Kidney (tissue), 14 donors: ENCODE measurements around the gene AADACL2. TPM values are rescaled to one million over a fixed set of nuclear protein-coding genes. Genes with fewer than 3 reads are reported as not detected.

Experiments
- DNase-seq, 5 donors: peaks; one replicate each; pipeline ENCODE4 v3.0.0-alpha.2; 2013 to 2020
- FAIRE-seq: peaks from 2 replicates; lab custom pipeline; 2012; peaks lifted over from hg19 to GRCh38; lab: Jason Lieb, UNC
- H3K27ac ChIP-seq, 2 donors: one replicate each; pipeline ENCODE4 v1.7.0; 2013; ENCODE audit warnings: low read depth in 2 of 2, low read length in 2 of 2, inconsistent platforms in 1 of 2
- H3K27me3 ChIP-seq: one replicate; pipeline ENCODE4 v1.7.1; 2013; ENCODE audit warnings: low read length, inconsistent platforms; ENCODE audit not compliant: control insufficient read depth, insufficient read depth
- H3K36me3 ChIP-seq, 3 donors: one replicate each; pipeline versions ENCODE4 v1.7.0 to v1.7.1; 2013; ENCODE audit warnings: low read length in 3 of 3, control low read depth in 1 of 3, inconsistent platforms in 1 of 3; ENCODE audit not compliant: insufficient read depth in 3 of 3, control insufficient read depth in 2 of 3
- H3K4me1 ChIP-seq, 3 donors: one replicate each; pipeline versions ENCODE4 v1.7.0 to v1.7.1; 2013; ENCODE audit warnings: low read length in 3 of 3, inconsistent platforms in 1 of 3, low read depth in 1 of 3; ENCODE audit not compliant: control insufficient read depth in 2 of 3, insufficient read depth in 2 of 3
- H3K4me3 ChIP-seq, 3 donors: one replicate each; pipeline versions ENCODE4 v1.7.0 to v1.8.1; 2013; ENCODE audit warnings: low read length in 3 of 3, control low read depth in 1 of 3, inconsistent platforms in 1 of 3
- H3K9ac ChIP-seq, 3 donors: one replicate each; pipeline versions ENCODE4 v1.7.0 to v1.7.1; 2013; ENCODE audit warnings: low read length in 3 of 3, control low read depth in 1 of 3, inconsistent platforms in 1 of 3
- H3K9me3 ChIP-seq, 3 donors: one replicate each; pipeline versions ENCODE4 v1.7.0 to v1.7.1; 2013; ENCODE audit warnings: low read length in 3 of 3, control low read depth in 1 of 3, inconsistent platforms in 1 of 3; ENCODE audit not compliant: control insufficient read depth in 2 of 3, insufficient read depth in 1 of 3
- intact Hi-C: fragments of 100-400 bp; cut with DNase I; formaldehyde crosslinking; loops from one replicate; pipeline ENCODE4 v1.11.1; 2022
- polyA plus RNA-seq: library from polyadenylated mRNA; stranded (reverse); fragments of 350-450 nt; fragmentation: Illumina TruSeq; extraction: RNeasy Lipid Tissue Mini Kit (QIAGEN cat#74804); gene quantifications from one replicate; pipeline ENCODE4 v1.2.3, GENCODE V29; 2014; ENCODE audit warnings: low read depth, low replicate concordance; ENCODE audit not compliant: insufficient read depth
- total RNA-seq: library from RNA; stranded (reverse); fragmentation: NEBNext Ultra II Directional; extraction: Animal tissue kit (Norgen Biotek cat#: 25700); gene quantifications from one replicate; pipeline ENCODE4 v1.2.1, GENCODE V29; 2021
- TF ChIP-seq, protein P1 (sequence below): IDR thresholded peaks from 3 replicates; pipeline ENCODE4 v1.5.1; 2012; ENCODE audit warnings: mild to moderate bottlenecking, moderate library complexity, borderline replicate concordance; ENCODE audit not compliant: insufficient read depth; ENCODE audit errors: extremely low read depth
- donor health status: control.
- donor health status: control.
- donor health status: control.
- donor health status: control.
- donor health status: control.
- donor health status: DM: yes; HTN: yes; CAD: no.
- donor health status: Normal renal cell carcinoma (clear cell type).

Gene AADACL2
- total and polyA plus RNA-seq, 2 donors from 2014 or later = not detected

DNA sequence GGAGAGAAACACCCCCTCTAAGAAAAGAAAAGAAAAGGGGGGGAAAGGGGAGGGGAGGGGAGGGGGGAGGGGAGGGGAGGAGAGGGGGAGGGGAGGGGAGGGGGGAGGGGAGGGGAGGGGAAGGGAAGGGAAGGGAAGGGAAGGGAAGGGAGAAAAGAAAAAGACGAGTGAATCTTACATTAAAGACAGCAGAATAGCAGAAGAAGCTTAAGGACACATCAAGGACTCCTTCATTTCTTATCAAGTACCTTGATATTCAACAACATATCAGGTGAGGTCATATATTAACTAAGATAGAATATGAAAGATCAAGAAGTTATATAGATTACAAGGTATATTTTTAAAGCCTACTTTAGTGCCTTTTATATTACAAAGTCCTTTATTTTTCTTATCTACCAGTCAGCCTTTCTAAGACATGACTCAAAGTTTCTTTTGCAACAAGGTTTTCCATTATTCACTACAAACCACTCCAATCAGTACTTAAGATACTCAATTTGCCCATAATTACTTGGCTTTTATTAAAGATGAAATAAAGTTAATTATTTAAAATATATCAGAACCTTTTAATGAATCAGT, 62.5 kb downstream of the AADACL2 start:
- DNase-seq (no peak), FAIRE-seq (no peak)
- no peaks in the 10 kb centered on the region for H3K9me3 ChIP-seq
- TF ChIP-seq, protein P1, sequence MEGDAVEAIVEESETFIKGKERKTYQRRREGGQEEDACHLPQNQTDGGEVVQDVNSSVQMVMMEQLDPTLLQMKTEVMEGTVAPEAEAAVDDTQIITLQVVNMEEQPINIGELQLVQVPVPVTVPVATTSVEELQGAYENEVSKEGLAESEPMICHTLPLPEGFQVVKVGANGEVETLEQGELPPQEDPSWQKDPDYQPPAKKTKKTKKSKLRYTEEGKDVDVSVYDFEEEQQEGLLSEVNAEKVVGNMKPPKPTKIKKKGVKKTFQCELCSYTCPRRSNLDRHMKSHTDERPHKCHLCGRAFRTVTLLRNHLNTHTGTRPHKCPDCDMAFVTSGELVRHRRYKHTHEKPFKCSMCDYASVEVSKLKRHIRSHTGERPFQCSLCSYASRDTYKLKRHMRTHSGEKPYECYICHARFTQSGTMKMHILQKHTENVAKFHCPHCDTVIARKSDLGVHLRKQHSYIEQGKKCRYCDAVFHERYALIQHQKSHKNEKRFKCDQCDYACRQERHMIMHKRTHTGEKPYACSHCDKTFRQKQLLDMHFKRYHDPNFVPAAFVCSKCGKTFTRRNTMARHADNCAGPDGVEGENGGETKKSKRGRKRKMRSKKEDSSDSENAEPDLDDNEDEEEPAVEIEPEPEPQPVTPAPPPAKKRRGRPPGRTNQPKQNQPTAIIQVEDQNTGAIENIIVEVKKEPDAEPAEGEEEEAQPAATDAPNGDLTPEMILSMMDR = no peak
- no peaks in the 10 kb centered on the region for H3K27me3 ChIP-seq
- no peaks in the 10 kb centered on the region for H3K4me1 ChIP-seq
- H3K36me3 ChIP-seq = no peaks in the 10 kb centered on the region
- no peak overlapping the region for H3K9ac ChIP-seq
- no peak overlapping the region for H3K4me3 ChIP-seq
- intact Hi-C loops = no loop called here
- H3K27ac ChIP-seq = no peak overlapping the region

GRCh38 chr3:151798466-151798865, 64.7 kb downstream of the AADACL2 start:
- no peaks in the 10 kb centered on the region for H3K9me3 ChIP-seq
- FAIRE-seq (no peak), DNase-seq (no peak)
- TF ChIP-seq, protein P1 = no peak
- intact Hi-C loops = no loop called here
- H3K9ac ChIP-seq = no peak overlapping the region
- H3K36me3 ChIP-seq = no peaks in the 10 kb centered on the region
- no peaks in the 10 kb centered on the region for H3K27me3 ChIP-seq
- H3K27ac ChIP-seq = no peak overlapping the region
- H3K4me3 ChIP-seq = no peak overlapping the region
- H3K4me1 ChIP-seq = no peaks in the 10 kb centered on the region

- Histone ChIP-seq H3K9ac (no peak overlapping the region), H3K4me3 (no peak overlapping the region), H3K27me3 (no peaks in the 10 kb centered on the region), H3K36me3 (no peaks in the 10 kb centered on the region), H3K9me3 (no peaks in the 10 kb centered on the region), H3K4me1 (no peaks in the 10 kb centered on the region), H3K27ac (no peak overlapping the region)
- FAIRE-seq = no peak
- intact Hi-C loops = no loop called here
- DNase-seq = no peak
- TF ChIP-seq, protein P1 = no peak
Measured at GRCh38 chr3:151800431-151800830, 66.7 kb downstream of the AADACL2 start.

DNA sequence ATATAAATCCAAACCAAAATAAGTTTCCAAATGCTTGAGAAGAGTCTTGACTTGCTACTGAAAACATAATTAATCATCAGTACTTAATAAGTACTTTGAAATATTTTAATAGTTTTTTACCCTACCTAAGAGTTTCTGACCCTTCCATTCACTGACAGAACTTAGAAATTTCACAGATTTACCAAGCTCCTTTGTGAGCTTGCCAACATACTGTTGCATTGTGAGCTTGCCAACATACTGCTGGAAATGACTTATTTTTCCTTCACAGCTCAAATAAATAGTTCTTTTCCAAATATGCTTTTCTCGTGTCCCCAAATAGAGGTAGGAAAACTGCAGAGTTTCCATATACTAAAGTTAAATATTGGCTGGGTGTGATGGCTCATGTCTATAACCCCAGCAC, 70.5 kb downstream of the AADACL2 start:
- H3K27ac ChIP-seq = no peak overlapping the region
- no peak overlapping the region for H3K4me3 ChIP-seq
- intact Hi-C loops = no loop called here
- no peaks in the 10 kb centered on the region for H3K27me3 ChIP-seq
- FAIRE-seq = no peak
- DNase-seq = no peak
- H3K9ac ChIP-seq = no peak overlapping the region
- TF ChIP-seq, protein P1 = no peak
- no peaks in the 10 kb centered on the region for H3K36me3 ChIP-seq
- no peaks in the 10 kb centered on the region for H3K4me1 ChIP-seq
- no peaks in the 10 kb centered on the region for H3K9me3 ChIP-seq
